Left forelimb (tissue), 1 donor: ENCODE results near the gene CA7.

Experiments used
- DNase-seq: peaks from one replicate; pipeline ENCODE4 v3.0.0-alpha.2; 2018; ENCODE audit warnings: low spot score

Gene CA7

DNA sequence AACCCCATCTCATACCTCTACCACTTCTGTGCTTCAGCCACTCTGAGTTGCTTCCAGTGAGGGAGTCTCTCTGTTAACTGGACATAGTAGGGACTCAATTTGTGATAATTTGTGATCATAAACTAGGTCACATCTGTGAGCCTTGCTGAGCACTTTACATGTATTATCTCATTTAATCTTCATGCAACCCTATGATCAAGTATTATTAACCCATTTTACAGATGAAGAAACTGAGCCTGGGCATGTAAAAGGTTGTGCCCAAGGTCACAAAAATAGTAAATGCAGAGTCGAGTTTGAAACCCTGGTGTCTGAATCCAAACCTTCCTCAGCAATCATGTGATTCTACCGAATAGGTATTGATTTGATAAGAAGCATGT, 54.7 kb downstream of the CA7 start:
- DNase-seq = no peak

DNA sequence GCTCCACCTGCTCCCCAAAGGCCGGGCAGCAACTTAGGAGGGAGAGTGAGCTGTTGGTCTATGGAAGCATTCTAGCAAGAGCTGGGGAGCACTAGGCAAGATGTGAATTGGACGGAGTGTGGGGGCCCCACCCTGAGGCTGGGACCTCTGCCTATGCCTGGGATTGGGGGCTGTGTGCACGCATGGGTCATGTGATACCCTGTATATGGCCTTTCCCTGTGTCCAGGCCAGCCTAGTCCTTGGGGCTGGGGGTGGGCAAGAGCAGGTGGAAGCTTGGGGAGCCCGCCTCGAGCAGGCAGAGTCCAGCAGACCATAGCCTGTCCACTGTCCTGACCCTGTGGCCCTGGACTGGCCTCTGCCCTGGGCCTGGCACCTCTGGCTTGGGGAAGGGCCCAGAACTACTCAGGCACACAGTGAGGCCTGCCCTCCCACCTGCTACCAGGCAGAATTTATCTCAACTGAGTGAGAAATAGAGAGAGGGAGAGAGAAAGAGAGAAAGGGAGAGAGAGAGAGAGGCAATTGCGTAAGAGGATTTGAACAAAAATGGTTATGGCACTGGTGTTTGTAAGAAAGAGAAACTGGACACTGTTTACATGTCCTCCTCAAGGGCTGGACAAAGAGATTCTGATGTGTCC, 55.2 kb downstream of the CA7 start:
- DNase-seq = no peak

DNA sequence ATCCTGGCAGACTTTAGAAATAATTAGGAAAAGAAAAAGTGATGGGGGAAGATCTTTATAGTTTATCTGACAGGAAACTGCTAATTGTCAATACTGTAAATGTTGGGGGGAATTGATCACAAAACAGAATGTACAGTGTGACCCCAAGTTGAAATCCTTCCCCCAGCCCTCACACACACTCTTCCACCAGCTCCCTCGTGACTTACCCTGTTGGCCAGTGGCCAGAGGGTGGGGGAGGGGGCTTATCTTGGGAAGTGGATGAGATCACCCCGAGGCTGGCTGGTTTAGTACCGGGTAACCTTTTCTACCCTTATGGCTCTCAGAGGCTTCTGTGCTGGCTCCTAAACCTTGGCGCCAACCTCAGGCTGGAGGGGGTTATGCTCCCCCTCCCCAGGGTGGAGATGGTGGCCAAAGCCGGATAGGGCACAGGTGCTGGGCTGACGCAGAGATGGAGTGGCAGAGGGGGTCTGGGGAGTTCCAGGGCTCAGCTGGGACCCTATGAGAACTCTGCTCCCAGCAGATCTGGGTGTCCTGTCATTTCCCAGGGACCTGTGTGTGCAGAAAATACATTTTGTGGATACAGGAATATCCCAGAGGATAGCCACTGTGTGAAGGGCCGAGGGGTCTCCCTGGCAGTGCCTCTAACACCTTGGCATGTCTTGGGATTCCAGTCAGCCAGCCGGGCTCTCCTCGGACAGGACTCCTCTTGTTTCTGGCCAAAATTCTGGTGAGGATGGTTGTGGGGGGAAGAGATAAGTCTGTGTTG, 55.9 kb downstream of the CA7 start:
- no peak for DNase-seq

- no peak for DNase-seq
These were observed 56.7 kb downstream of the CA7 start for GRCh38 chr16:66900721-66901441.

- DNase-seq = no peak
These were observed 57.4 kb downstream of the CA7 start for GRCh38 chr16:66901626-66902025.

DNA sequence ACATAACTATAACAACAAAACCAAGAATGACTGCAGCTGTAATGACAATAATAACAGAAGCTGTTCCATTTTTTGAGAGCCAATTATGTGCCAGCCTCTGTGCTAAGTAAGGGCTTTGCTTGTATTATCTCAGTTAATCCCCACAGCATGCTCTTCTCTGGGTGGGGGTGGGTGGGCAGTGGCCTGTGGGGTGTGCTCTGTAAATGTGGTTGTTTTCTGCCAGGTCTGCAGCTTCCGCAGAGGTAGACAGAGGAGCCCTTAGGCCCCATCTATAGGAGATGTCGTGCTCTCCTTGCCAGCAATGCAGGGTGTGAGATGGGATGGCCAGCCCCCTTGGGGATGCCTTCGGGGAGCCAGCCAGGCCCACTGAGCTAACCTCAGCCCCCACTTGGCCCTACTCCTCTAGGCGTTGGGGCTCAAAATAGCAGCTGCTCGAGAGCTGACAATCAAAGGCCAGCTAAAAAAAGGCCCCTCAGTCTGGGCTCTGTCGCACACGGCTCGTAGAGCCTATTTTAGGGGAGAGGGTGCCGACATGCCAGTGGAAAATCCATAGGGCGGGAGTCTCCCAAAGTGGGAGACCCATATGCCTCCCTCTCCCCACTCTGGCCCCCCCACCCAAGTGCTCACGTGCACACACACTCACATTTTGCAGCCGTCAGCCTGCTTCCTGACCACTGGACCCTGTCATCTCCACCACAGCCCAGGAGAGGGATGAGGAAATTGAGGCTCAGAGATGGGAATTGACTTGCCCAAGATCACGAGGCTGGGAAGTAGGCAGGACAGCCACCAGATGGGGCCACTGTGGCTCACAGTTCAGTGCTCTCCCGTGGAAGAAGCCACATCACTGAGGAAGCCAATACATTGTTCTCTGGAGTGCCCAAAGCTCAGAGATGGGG, 58.7 kb downstream of the CA7 start:
- DNase-seq = no peak
